GM18526 (cell line): ENCODE measurements around the gene XIRP1.
A peak's percentile ranks its signal among the peaks of the same experiment; 100 is the strongest.

Experiments used
- POLR2A ChIP-seq: IDR thresholded peaks from 3 replicates; pipeline ENCODE4 v1.6.1; 2011; ENCODE audit not compliant: insufficient read length; ENCODE audit errors: extremely low read depth

XIRP1 gene

DNA sequence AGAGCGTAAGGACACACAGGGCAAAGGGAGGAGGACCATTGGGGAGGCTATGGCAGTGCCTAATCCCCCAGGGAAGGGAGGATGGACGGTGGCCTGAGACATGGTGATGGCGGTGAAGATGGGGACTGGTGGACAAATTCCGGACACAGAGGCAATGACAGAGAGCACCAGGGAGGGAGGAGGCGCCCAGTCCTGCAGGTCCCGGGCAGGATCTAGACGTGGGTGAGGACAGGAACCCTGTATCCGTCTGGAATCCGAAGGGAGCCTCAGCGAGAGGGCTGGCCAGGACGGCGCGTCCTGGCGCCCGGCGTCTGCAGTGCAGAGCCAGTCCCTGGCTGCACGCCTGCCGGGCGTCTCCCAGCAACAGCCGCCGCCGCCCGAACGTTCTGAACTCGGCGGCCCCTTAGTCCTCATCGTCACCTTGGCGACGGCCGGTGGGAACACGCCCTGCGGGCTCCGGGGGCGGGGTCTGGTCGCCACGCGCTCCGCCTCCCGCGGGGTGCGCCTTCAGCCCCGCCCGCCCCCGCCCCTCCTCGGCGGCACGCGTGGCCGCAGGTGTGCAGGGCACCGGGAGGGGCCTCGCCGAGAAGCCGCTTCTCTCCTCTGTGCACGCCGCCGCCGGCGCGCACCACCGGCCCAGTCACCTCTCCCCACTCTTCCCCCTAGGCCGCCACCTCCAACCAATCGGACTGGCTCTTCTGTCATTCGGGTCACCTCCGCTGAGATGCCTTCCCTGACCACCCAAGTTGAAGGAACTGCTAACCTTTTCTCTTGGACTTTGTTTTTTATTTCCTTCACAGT lies 11.6 kb downstream of the XIRP1 start:
- no peak for TF ChIP-seq POLR2A

GRCh38 chr3:39180183-39180545 lies 12.2 kb downstream of the XIRP1 start:
- TF ChIP-seq POLR2A: no peak

DNA sequence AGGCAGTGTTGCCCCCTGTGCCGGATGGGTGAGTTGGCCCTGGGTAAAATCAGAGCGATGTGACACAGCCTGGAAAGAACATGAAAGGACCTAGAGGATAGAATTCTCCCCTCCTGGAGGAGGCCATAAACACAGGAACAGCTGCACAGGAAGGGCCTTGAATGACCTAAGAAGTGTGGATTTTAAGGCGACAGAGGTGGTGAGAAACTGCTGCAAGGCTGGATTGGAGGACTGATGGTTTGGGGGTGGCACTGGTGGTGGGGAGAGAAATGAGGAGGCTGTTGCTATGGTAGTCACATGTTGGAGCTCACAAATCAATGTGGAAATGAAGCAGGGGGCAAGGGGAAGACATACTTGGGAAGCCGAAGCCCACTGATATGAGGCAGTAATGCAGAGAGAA lies 13.8 kb downstream of the XIRP1 start:
- TF ChIP-seq POLR2A: no peak

- TF ChIP-seq POLR2A: peak; percentile 61
Measured at GRCh38 chr3:39177708-39178332, 14.6 kb downstream of the XIRP1 start.

- no peak for TF ChIP-seq POLR2A
Measured at GRCh38 chr3:39176025-39176714, 16.2 kb downstream of the XIRP1 start.

DNA sequence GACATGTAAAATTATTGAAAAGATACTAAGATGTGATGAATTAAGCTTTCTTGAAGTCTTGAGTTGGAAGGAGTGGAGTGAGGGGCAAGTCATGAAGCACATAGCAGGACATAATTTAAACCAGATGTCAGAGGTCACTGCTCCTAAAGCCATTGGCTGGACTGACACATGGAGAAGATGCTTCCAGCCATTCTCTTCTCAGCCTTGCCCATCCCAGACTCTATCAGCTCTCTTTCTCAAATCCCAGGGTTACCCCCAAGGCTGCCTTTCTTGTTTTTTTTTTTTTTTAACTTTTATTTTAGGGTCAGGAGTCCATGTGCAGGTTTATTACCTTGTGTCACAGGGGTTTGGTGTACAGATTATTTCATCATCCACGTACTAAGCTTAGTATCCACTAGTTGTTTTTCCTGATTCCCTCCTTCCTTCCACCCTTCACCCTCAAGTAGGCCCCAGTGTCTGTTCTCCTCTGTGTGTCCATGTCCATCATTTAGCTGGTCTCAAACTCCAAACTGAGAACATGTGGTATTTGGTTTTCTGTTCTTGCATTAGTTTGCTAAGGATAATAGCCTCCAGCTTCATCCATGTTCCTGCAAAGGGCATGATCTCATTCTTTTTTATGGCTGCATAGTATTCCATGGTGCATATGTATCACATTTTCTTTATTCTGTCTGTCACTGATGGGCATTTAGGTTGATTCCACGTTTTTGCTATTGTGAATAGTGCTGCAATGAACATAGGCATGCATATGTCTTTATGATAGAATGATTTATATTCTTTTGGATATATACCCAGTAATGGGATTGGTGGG lies 18.9 kb downstream of the XIRP1 start:
- no peak for TF ChIP-seq POLR2A

DNA sequence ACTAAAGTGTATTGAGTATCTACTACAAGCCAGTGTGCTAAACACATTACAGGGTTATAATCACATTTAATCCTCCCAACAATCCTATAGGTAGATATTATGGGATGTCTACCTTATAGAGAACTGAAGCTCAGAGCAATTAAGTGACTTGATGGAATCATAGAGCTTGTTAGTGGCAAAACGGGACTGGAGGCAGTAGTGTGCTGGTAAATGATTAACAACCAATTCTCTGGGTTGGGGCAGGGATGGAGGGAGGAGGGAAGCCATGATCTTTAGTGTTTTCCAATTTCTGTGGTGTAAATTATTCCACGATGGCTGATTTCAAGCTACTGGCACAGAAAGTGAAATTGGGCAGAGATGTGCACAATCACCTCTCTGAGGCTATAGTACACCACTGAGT lies 20.5 kb downstream of the XIRP1 start:
- no peak for TF ChIP-seq POLR2A

GRCh38 chr3:39170461-39170860 lies 21.9 kb downstream of the XIRP1 start:
- TF ChIP-seq POLR2A: no peak

GRCh38 chr3:39169712-39170111 lies 22.7 kb downstream of the XIRP1 start:
- no peak for TF ChIP-seq POLR2A

- TF ChIP-seq POLR2A: no peak
Measured at GRCh38 chr3:39168156-39168780, 24.1 kb downstream of the XIRP1 start.

DNA sequence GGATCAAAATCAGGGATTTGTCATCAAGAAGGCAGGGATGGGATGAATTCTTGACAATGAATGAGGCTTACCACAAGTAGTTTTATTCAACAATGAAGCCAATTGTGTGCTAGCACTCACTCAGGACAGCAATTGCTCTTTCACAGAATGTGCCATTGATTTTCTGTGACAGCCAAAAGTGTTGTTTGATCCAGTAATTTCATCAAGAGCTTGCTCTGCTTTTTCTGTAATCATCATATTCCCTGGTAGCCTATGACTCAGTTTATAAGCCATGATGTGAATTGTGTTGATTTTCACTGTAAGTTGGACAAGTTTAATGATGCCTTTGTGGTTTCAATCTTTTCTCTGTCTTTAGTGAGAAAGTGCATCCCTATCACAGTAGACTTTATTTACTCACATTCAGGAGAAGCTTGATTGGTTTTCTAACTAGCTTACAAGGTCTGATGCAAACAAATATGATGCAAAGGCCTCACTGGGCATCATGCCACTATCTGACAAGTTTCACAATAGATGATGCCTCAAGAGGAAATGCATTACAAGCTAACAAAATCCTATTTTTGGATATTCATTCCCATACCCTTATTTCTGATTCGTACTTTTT lies 25.4 kb downstream of the XIRP1 start:
- no peak for TF ChIP-seq POLR2A

DNA sequence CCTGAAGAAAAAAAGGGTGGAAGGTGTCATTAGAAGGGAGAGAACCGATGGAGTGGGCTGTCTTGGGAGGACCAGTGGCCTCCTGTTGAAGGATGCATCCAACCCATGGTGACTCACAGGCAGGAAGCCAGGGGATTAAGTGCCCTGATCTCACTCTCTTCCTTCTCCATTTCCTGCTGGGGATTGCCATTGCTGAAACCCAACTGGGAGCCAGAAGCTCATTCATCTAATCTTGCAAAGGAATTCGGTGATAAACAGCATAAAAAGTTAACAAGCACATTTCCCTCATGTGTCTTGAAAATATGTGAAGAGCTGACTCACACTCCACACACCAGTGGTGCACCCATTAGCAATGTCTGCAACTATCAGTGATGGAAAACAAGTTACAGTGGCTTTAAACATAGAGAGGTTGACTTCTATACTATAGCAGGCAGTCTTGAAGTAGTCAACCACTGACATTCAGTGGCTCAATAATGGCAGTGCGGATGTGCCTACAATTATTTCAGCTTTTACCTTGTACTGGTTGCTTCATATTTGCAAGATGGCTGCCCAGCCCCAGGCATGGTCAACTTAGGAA lies 26.2 kb downstream of the XIRP1 start:
- no peak for TF ChIP-seq POLR2A

GRCh38 chr3:39165518-39165917 lies 26.9 kb downstream of the XIRP1 start:
- no peak for TF ChIP-seq POLR2A

GRCh38 chr3:39164414-39164813 lies 28.0 kb downstream of the XIRP1 start:
- no peak for TF ChIP-seq POLR2A
